Measurements from ENCODE around the gene SIGLEC9.
A peak's percentile ranks its signal among the peaks of the same experiment; 100 is the strongest.

The SIGLEC9 gene

GRCh38 chr19:51147663-51148062 lies 23.0 kb downstream of the SIGLEC9 start:
- no peak for DNase-seq

GRCh38 chr19:51148580-51148979 lies 23.9 kb downstream of the SIGLEC9 start:
- peak; percentile 57 to 58 for DNase-seq

GRCh38 chr19:51150627-51151026 lies 25.9 kb downstream of the SIGLEC9 start:
- DNase-seq = no peak

GRCh38 chr19:51156710-51157109 lies 32.0 kb downstream of the SIGLEC9 start:
- DNase-seq = no peak

GRCh38 chr19:51157265-51157664 lies 32.6 kb downstream of the SIGLEC9 start:
- DNase-seq = no peak

- DNase-seq = peak; percentile 56 to 95
Observed at GRCh38 chr19:51158474-51159129, 33.9 kb downstream of the SIGLEC9 start.

GRCh38 chr19:51159656-51160055 lies 35.0 kb downstream of the SIGLEC9 start:
- no peak for DNase-seq

GRCh38 chr19:51161266-51161665 lies 36.6 kb downstream of the SIGLEC9 start:
- DNase-seq = no peak

GRCh38 chr19:51161867-51162496 lies 37.3 kb downstream of the SIGLEC9 start:
- DNase-seq = no peak

- DNase-seq = no peak
Observed at GRCh38 chr19:51163257-51163656, 38.6 kb downstream of the SIGLEC9 start.

- DNase-seq = no peak
Observed at GRCh38 chr19:51164215-51164614, 39.5 kb downstream of the SIGLEC9 start.

- peak; percentile 78 to 84 for DNase-seq
Observed at GRCh38 chr19:51166846-51167490, 42.3 kb downstream of the SIGLEC9 start.

- no peak for DNase-seq
Observed at GRCh38 chr19:51168564-51169282, 44.0 kb downstream of the SIGLEC9 start.

GRCh38 chr19:51169283-51169918 lies 44.7 kb downstream of the SIGLEC9 start:
- DNase-seq = peak; percentile 60 to 87

- no peak for DNase-seq
Observed at GRCh38 chr19:51172223-51172622, 47.5 kb downstream of the SIGLEC9 start.

GRCh38 chr19:51173681-51174080 lies 49.0 kb downstream of the SIGLEC9 start:
- no peak for DNase-seq

- DNase-seq = no peak
Observed at GRCh38 chr19:51179256-51179655, 54.5 kb downstream of the SIGLEC9 start.

Measured in inflammatory macrophage treated with lipopolysaccharide for 1 hour (primary cell).